Thyroid gland (tissue), 4 donors: ENCODE results near the gene GALK2. TPM values are rescaled to one million over a fixed set of nuclear protein-coding genes. Genes with fewer than 3 reads are reported as not detected.
"Not testable (repeated sequence)": the region's sequence is repeated elsewhere in the genome, so short reads cannot be mapped to it uniquely, and the experiment has no call there.

Experiments used
- DNase-seq, 2 donors: peaks; one replicate each; pipeline ENCODE4 v3.0.0-alpha.2; 2019
- H3K27ac ChIP-seq, 3 donors: fragments of 200-600 bp; sonication (generic); 1 replicate in 2 of 3; 2 replicates in 1 of 3; pipeline ENCODE4 v1.5.1; 2016 to 2019; ENCODE audit warnings: mild to moderate bottlenecking in 1 of 3, moderate library complexity in 1 of 3
- H3K27me3 ChIP-seq: fragments of 200-600 bp; sonication (generic); one replicate; pipeline ENCODE4 v1.5.1; 2019
- H3K36me3 ChIP-seq, 2 donors: fragments of 200-600 bp; sonication (generic); one replicate each; pipeline ENCODE4 v1.5.1; 2016 to 2019
- H3K4me1 ChIP-seq, 2 donors: fragments of 200-600 bp; sonication (generic); one replicate each; pipeline ENCODE4 v1.5.1; 2017 to 2019
- H3K4me3 ChIP-seq, 3 donors: fragments of 200-600 bp; sonication (generic); replicated peaks in 1 of 3; 1 replicate in 2 of 3; 2 replicates in 1 of 3; pipeline ENCODE4 v1.5.1; 2016; ENCODE audit warnings: mild to moderate bottlenecking in 1 of 3
- H3K9me3 ChIP-seq: fragments of 200-600 bp; sonication (generic); one replicate; pipeline ENCODE4 v1.5.1; 2017
- CTCF ChIP-seq, 6 experiments: fragments of 200-600 bp in 3 of 6; fragments of 450-650 bp in 3 of 6; sonication (generic) in 3 of 6; IDR thresholded peaks; one replicate each; pipeline ENCODE4 v1.5.1; 2016 to 2019; ENCODE audit warnings: antibody characterized with exemption in 6 of 6, mild to moderate bottlenecking in 2 of 6, inconsistent platforms in 1 of 6, moderate library complexity in 1 of 6
- POLR2A ChIP-seq, 2 donors: fragments of 450-650 bp; IDR thresholded peaks; one replicate each; pipeline ENCODE4 v1.6.1; 2017; ENCODE audit warnings: antibody characterized with exemption in 2 of 2, mild to moderate bottlenecking in 2 of 2, moderate library complexity in 1 of 2
- WGBS, 2 donors: methylation state at CpG; one replicate each; pipeline ENCODE4 v1.1.5; 2017; 5-methylcytosine and 5-hydroxymethylcytosine counted together
- intact Hi-C: fragments of 100-400 bp; cut with DNase I; formaldehyde crosslinking; loops from one replicate; pipeline ENCODE4 v1.15.1; 2023
- total RNA-seq, 4 donors: library from RNA; depleted of rRNA; stranded (reverse); fragments of >200 nt; gene quantifications; one replicate each; pipeline ENCODE4 v1.2.3, GENCODE V29; 2016

The GALK2 gene
- total RNA-seq, 4 donors from 2014 or later = 50.4 to 85.5 (median 67.8) TPM

DNA sequence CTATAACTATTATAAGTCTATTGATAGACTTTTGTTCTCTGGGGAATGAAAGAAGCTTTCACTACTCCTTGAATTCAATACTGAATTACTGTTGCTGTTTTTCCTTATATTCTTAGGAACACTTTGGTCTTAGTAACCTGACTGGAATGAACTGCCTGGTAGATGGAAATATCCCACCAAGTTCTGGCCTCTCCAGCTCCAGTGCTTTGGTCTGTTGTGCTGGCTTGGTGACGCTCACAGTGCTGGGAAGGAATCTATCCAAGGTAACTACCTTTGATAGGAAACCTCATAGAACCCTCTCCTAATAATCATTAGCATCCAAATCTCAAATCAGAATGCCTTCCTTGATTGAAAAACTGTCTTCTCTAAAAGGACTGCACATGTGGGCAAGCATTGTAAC lies 69.1 kb downstream of the GALK2 start:
- H3K4me3 ChIP-seq = no peak overlapping the region
- WGBS, 2 donors = 100% methylated on average over 1 of the region's 1 CpG

DNA sequence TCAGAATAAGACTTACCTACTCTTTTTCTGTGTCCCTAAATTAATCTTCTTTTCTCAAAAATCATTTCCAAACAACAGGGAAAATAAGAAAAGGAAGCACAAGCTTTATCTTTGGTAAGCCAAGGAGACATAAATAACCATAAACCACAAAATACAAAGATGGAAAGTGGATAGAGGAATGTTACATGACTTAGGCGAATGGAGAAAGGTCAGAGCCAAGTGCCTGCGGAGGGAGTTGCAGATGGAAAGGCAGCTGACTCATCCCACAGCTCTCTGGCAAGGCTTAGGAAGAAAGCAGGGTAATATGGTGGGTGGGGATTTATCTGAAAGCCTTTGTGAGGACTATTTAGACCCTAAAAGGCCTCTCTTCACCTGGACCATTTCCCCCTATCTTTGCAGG lies 72.8 kb downstream of the GALK2 start:
- Histone ChIP-seq H3K27me3 (no peaks in the 10 kb centered on the region), H3K36me3 (no peaks in the 10 kb centered on the region), H3K9me3 (no peaks in the 10 kb centered on the region), H3K4me1 (peaks cover 17 to 22% of the 10 kb centered on the region in 2 donors), H3K27ac (no peak overlapping the region), H3K4me3 (no peak overlapping the region)
- intact Hi-C loops = no loop called here
- no peak for TF ChIP-seq CTCF (IDR thresholded peaks at IDR 0.05)
- TF ChIP-seq POLR2A (IDR thresholded peaks at IDR 0.05) = no peak
- 85 to 90% methylated on average over 2 of the region's 2 CpGs for WGBS, 2 donors
- DNase-seq = no peak

More for the DNA sequence above, 69.1 kb downstream of the GALK2 start:
- Histone ChIP-seq H3K27ac (no peak overlapping the region), H3K27me3 (no peaks in the 10 kb centered on the region), H3K9me3 (no peaks in the 10 kb centered on the region), H3K4me1 (no peaks in the 10 kb centered on the region), H3K36me3 (no peaks in the 10 kb centered on the region)
- DNase-seq = no peak
- TF ChIP-seq CTCF (IDR thresholded peaks at IDR 0.05) (no peak), POLR2A (IDR thresholded peaks at IDR 0.05) (no peak)
- intact Hi-C loops = loop anchor here (10.0 kb wide), 2 partner anchors 186 to 906 kb away; partner anchors contain the start of gene FGF7

GRCh38 chr15:49247556-49248110 lies 77.6 kb downstream of the GALK2 start:
- no peaks in the 10 kb centered on the region for H3K27me3 ChIP-seq
- intact Hi-C loops = no loop called here
- peaks cover 17 to 33% of the 10 kb centered on the region in 2 donors for H3K4me1 ChIP-seq
- peak overlapping the region; percentile 66 to 79 (median 72) for H3K27ac ChIP-seq
- TF ChIP-seq POLR2A (IDR thresholded peaks at IDR 0.05) = no peak
- no peak for TF ChIP-seq CTCF (IDR thresholded peaks at IDR 0.05)
- DNase-seq = peak; percentile 50 to 54
- no peak overlapping the region for H3K4me3 ChIP-seq
- no peaks in the 10 kb centered on the region for H3K36me3 ChIP-seq
- H3K9me3 ChIP-seq = no peaks in the 10 kb centered on the region

DNA sequence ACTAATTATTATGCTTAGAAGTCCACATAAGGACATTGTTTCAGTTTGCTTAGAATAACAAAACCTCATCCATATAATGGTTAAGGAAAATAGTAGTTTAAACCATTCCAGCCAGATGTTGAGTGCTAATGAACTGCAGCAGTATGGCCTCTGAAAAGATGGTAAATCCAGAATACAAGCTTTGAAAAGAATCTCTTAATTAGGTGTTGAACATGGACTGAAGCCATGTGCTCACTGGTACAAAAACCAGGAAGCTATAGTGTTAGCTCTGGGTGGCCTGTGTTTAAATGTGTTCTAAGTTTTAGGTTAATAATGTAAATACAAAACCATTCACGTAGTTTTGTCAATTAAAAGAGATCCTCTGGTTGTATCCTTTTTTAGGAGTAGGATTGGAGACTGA lies 78.2 kb downstream of the GALK2 start:
- WGBS, 2 donors = 93 to 94% methylated on average over 1 of the region's 1 CpG
- no peak for TF ChIP-seq POLR2A (IDR thresholded peaks at IDR 0.05)
- TF ChIP-seq CTCF (IDR thresholded peaks at IDR 0.05) = no peak
- Histone ChIP-seq H3K27ac (peak overlapping the region; percentile 66 to 79 (median 72)), H3K4me3 (no peak overlapping the region), H3K27me3 (no peaks in the 10 kb centered on the region), H3K4me1 (peaks cover 17 to 33% of the 10 kb centered on the region in 2 donors), H3K36me3 (no peaks in the 10 kb centered on the region), H3K9me3 (no peaks in the 10 kb centered on the region)
- intact Hi-C loops = no loop called here
- DNase-seq = no peak

GRCh38 chr15:49255966-49256759 lies 86.1 kb downstream of the GALK2 start:
- TF ChIP-seq CTCF (IDR thresholded peaks at IDR 0.05) = no peak
- TF ChIP-seq POLR2A (IDR thresholded peaks at IDR 0.05) = no peak
- WGBS, 2 donors = 82 to 84% methylated on average over 6 of the region's 6 CpGs
- no peak for DNase-seq
- Histone ChIP-seq H3K36me3 (no peaks in the 10 kb centered on the region), H3K4me1 (no peaks in the 10 kb centered on the region), H3K27me3 (no peaks in the 10 kb centered on the region), H3K27ac (no peak overlapping the region), H3K4me3 (no peak overlapping the region), H3K9me3 (no peaks in the 10 kb centered on the region)
- intact Hi-C loops = no loop called here

DNA sequence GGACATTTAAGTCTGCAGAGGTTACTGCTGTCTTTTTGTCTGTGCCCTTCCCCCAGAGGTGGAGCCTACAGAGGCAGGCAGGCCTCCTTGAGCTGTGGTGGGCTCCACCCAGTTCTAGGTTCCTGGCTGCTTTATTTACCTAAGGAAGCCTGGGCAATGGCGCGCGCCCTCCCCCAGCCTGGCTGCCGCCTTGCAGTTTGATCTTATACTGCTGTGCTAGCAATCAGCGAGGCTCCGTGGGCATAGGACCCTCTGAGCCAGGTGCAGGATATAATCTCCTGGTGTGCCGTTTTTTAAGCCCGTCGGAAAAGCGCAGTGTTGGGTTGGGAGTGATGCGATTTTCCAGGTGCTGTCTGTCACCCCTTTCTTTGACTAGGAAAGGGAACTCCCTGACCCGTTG lies 95.1 kb downstream of the GALK2 start:
- 94 to 97% methylated on average over 12 of the region's 12 CpGs for WGBS, 2 donors
- H3K27me3 ChIP-seq, H3K27ac ChIP-seq, intact Hi-C loops, H3K4me3 ChIP-seq, H3K4me1 ChIP-seq, H3K9me3 ChIP-seq, DNase-seq, H3K36me3 ChIP-seq: not testable (repeated sequence)
